Heart right ventricle (tissue), 16 donors: ENCODE measurements around the gene DYSF. TPM values are rescaled to one million over a fixed set of nuclear protein-coding genes. Genes with fewer than 3 reads are reported as not detected.

Source experiments
- ATAC-seq, 8 donors: fragments of 200-7000 bp; cut with Tn5 transposase; one replicate each; pipeline ENCODE4 v1.9.1; 2020; ENCODE audit warnings: mild to moderate bottlenecking in 8 of 8, moderate library complexity in 8 of 8, moderate number of reproducible peaks in 1 of 8
- DNase-seq, 2 donors: peaks; one replicate each; pipeline ENCODE4 v3.0.0-alpha.2; 2020
- H3K27ac ChIP-seq, 10 donors: fragments of 200-600 bp; sonication (generic) in 2 of 10; one replicate each; pipeline versions ENCODE4 v1.5.0 to v1.8.0; 2020 to 2022; ENCODE audit warnings: mild to moderate bottlenecking in 3 of 10
- H3K27me3 ChIP-seq, 7 donors: fragments of 200-600 bp; one replicate each; pipeline ENCODE4 v1.8.0; 2021 to 2022; ENCODE audit warnings: mild to moderate bottlenecking in 2 of 7
- H3K36me3 ChIP-seq, 9 donors: fragments of 200-600 bp; sonication (generic) in 1 of 9; one replicate each; pipeline versions ENCODE4 v1.5.0 to v1.8.0; 2020 to 2022; ENCODE audit warnings: mild to moderate bottlenecking in 2 of 9
- H3K4me1 ChIP-seq, 9 donors: fragments of 200-600 bp; sonication (generic) in 1 of 9; one replicate each; pipeline versions ENCODE4 v1.5.0 to v1.8.0; 2020 to 2022; ENCODE audit warnings: mild to moderate bottlenecking in 4 of 9
- H3K4me3 ChIP-seq, 10 donors: fragments of 200-600 bp; sonication (generic) in 2 of 10; one replicate each; pipeline versions ENCODE4 v1.5.0 to v1.8.0; 2020 to 2022; ENCODE audit warnings: mild to moderate bottlenecking in 7 of 10, moderate library complexity in 2 of 10
- H3K9me3 ChIP-seq, 11 donors: fragments of 200-600 bp in 10 of 11; sonication (generic) in 2 of 11; one replicate each; pipeline versions ENCODE4 v1.5.0 to v1.8.0; 2013 to 2022; ENCODE audit warnings: mild to moderate bottlenecking in 2 of 11, control low read depth in 1 of 11, moderate library complexity in 1 of 11
- WGBS, 2 donors: extraction: QIAGEN DNeasy Blood & Tissue Kit; methylation state at CpG; one replicate each; pipeline ENCODE4 v1.1.7; 2013; ENCODE audit warnings: inconsistent platforms in 1 of 2; 5-methylcytosine and 5-hydroxymethylcytosine counted together
- intact Hi-C, 10 donors: fragments of 100-400 bp; cut with DNase I; formaldehyde crosslinking; loops; one replicate each; pipeline versions ENCODE4 v1.11.1 to v1.14.2; 2022
- polyA plus RNA-seq, 2 donors: library from polyadenylated mRNA; stranded (reverse); fragments of 200-250 nt; gene quantifications; one replicate each; pipeline ENCODE4 v1.2.3, GENCODE V29; 2013
- total RNA-seq, 10 donors: library from RNA; stranded (reverse); fragmentation: NEBNext Ultra II Directional in 3 of 10; extraction: Animal tissue kit (Norgen Biotek cat#: 25700) in 3 of 10; gene quantifications; one replicate each; pipeline versions ENCODE4 v1.2.1 to v1.2.4, GENCODE V29; 2021 to 2023
- TF ChIP-seq, protein P1 (sequence below), 9 donors: fragments of 200-600 bp; sonication (generic) in 2 of 9; IDR thresholded peaks; one replicate each; pipeline versions ENCODE4 v1.5.0 to v1.8.0; 2021 to 2022; ENCODE audit warnings: antibody characterized with exemption in 9 of 9, mild to moderate bottlenecking in 5 of 9, moderate library complexity in 1 of 9
- donor health status: Arrhythmogenic right ventricular cardiomyopathy.
- donor health status: ischemic (EF 13 %, LVEDD 7.1; RV severe dilation, severe dysfunction).
- donor health status: healthy with polysubstance abuse.
- donor health status: DM: no; HTN: yes; CAD: no.
- donor health status: DM: no; HTN: no; CAD: no.
- donor health status: ischemic (EF 25% LVEDD 6.9; RV normal size, moderate dysfunction).
- donor health status: ischemic (EF 25% LVEDD 5.7; RV mildly dilated, moderate dysfunction).
- donor health status: healthy.
- donor health status: DM: yes; HTN: yes; CAD: no.
- donor health status: Ischemic cardiomyopathy.
- donor health status: ischemic (EF 35%, LVEDD 5.7; RV mildly dilated, moderate dysfunction).
- donor health status: nonischemic (EF 11% LVEDD 7.7; RV severe dilation, severe dysfunction).
- donor health status: DM: yes; HTN: yes; CAD: no.
- donor health status: PGD.
- donor health status: ischemic (EF 29% LVEDD 5.4; RV normal size, mild dysfunction).
- donor health status: nonischemic (EF 23%, LVEDD 6.1; RV moderate dilation, normal function).

DYSF gene
- total and polyA plus RNA-seq, 12 donors: 20.6 to 100 (median 64.8) TPM

DNA sequence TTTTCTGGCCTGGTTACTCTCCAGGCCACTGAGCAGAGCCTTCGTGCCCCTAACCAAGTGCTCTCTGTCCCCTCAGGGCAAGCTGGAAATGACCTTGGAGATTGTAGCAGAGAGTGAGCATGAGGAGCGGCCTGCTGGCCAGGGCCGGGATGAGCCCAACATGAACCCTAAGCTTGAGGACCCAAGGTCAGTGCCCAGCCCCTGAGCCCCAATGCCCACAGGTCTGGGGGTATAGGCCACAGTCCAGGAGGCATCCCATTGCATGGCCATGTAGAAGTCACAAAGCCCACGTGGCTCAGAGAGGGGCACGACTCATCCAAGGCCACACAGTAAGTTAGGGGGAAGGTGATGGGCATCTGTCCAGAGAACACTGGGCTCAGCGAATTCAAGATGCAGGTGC is 227.6 kb downstream of the DYSF start:
- Histone ChIP-seq H3K9me3 (no peaks in the 10 kb centered on the region), H3K4me3 (no peak overlapping the region), H3K36me3 (peaks cover 0 to 94% (median 15%) of the 10 kb centered on the region in 9 donors), H3K27ac (no peak overlapping the region), H3K4me1 (peaks cover 0 to 32% (median 5%) of the 10 kb centered on the region in 9 donors), H3K27me3 (no peaks in the 10 kb centered on the region)
- no peak for ATAC-seq
- intact Hi-C loops: loop anchor here in 5 of 10 donors (10.0 kb wide), 2 partner anchors 66 to 114 kb away; no protein-coding TSS in a partner anchor
- DNase-seq: no peak
- 98% methylated on average over 6 of the region's 6 CpGs for WGBS, 2 donors
- TF ChIP-seq, protein P1, sequence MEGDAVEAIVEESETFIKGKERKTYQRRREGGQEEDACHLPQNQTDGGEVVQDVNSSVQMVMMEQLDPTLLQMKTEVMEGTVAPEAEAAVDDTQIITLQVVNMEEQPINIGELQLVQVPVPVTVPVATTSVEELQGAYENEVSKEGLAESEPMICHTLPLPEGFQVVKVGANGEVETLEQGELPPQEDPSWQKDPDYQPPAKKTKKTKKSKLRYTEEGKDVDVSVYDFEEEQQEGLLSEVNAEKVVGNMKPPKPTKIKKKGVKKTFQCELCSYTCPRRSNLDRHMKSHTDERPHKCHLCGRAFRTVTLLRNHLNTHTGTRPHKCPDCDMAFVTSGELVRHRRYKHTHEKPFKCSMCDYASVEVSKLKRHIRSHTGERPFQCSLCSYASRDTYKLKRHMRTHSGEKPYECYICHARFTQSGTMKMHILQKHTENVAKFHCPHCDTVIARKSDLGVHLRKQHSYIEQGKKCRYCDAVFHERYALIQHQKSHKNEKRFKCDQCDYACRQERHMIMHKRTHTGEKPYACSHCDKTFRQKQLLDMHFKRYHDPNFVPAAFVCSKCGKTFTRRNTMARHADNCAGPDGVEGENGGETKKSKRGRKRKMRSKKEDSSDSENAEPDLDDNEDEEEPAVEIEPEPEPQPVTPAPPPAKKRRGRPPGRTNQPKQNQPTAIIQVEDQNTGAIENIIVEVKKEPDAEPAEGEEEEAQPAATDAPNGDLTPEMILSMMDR (IDR thresholded peaks at IDR 0.05): no peak

DNA sequence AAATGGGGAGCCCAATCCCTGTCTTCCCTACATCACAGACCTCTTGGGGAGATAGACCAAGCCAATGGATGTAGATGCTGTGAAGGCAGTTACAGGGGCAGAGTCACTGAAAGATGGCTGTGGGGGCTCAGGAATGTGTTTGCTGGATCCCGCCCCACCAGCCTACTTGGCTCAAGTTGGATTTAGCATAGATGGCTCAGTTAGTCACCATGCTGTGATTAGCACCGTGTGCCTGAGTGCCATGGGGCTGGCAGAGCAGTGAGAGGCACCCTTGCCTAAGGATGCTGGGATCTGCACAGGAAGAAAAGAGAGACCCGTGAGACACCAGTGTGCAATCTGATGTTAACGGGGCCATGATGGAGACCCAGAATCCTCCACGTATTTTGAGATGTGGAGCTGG is 228.3 kb downstream of the DYSF start:
- intact Hi-C loops: loop anchor here in 5 of 10 donors (10.0 kb wide), 2 partner anchors 67 to 113 kb away; no protein-coding TSS in a partner anchor
- no peaks in the 10 kb centered on the region for H3K27me3 ChIP-seq
- TF ChIP-seq, protein P1 (IDR thresholded peaks at IDR 0.05): no peak
- WGBS, 2 donors: 93 to 94% methylated on average over 5 of the region's 5 CpGs
- DNase-seq (no peak), ATAC-seq (no peak)
- H3K36me3 ChIP-seq: peaks cover 0 to 95% (median 15%) of the 10 kb centered on the region in 9 donors
- no peak overlapping the region for H3K27ac ChIP-seq
- H3K9me3 ChIP-seq: no peaks in the 10 kb centered on the region
- peaks cover 0 to 37% (median 5%) of the 10 kb centered on the region in 9 donors for H3K4me1 ChIP-seq
- no peak overlapping the region for H3K4me3 ChIP-seq

DNA sequence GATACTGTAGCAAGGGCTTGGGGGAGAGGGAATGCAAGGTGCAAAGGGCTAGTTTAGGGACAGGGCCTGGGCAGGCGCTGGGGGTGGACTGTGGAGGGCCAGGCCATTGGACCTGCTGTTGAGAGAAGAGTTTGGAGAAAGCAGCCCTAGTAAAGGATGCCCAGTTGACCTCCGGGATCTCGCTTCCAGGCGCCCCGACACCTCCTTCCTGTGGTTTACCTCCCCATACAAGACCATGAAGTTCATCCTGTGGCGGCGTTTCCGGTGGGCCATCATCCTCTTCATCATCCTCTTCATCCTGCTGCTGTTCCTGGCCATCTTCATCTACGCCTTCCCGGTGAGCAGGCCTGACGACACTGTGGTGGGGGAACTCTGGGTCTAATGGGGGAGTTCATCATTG is 229.0 kb downstream of the DYSF start:
- WGBS, 2 donors: 92 to 100% methylated on average over 11 of the region's 11 CpGs
- no peak for DNase-seq
- Histone ChIP-seq H3K27ac (no peak overlapping the region), H3K9me3 (no peaks in the 10 kb centered on the region), H3K4me1 (peaks cover 0 to 37% (median 5%) of the 10 kb centered on the region in 9 donors), H3K36me3 (peaks cover 0 to 92% (median 15%) of the 10 kb centered on the region in 9 donors), H3K4me3 (no peak overlapping the region), H3K27me3 (no peaks in the 10 kb centered on the region)
- TF ChIP-seq, protein P1 (IDR thresholded peaks at IDR 0.05): no peak
- ATAC-seq: no peak
- intact Hi-C loops: loop anchor here in 5 of 10 donors (10.0 kb wide), 2 partner anchors 68 to 112 kb away; no protein-coding TSS in a partner anchor

DNA sequence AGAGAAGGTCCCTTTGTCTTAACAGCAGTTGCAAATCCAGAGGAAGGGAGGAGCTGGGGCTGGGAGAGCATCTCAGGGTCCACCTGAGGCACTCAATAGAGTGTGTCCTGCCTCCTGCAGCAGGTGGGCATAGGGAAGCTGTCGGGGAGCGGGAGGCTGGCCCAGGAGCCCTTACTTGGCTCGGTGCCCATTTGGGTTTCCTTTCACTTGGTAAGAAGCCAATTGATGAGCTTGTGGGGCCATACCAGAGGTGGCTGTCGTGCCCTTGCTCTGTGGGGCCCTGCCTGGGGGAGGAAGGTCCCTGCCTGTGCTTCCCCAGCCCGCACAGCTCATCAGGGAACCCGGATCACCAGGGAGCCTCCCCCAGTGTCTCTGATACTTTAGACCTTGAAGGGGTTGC is 229.7 kb downstream of the DYSF start:
- H3K36me3 ChIP-seq: peaks cover 0 to 94% (median 15%) of the 10 kb centered on the region in 9 donors
- intact Hi-C loops: loop anchor here in 5 of 10 donors (10.0 kb wide), 2 partner anchors 68 to 112 kb away; no protein-coding TSS in a partner anchor
- no peaks in the 10 kb centered on the region for H3K9me3 ChIP-seq
- H3K27ac ChIP-seq: no peak overlapping the region
- ATAC-seq: no peak
- DNase-seq: no peak
- no peak overlapping the region for H3K4me3 ChIP-seq
- H3K4me1 ChIP-seq: peaks cover 0 to 37% (median 5%) of the 10 kb centered on the region in 9 donors
- WGBS, 2 donors: 69 to 80% methylated on average over 6 of the region's 6 CpGs
- no peaks in the 10 kb centered on the region for H3K27me3 ChIP-seq
- TF ChIP-seq, protein P1 (IDR thresholded peaks at IDR 0.05): no peak
